HS-5 (cell line): ENCODE results near the gene KLK13.

Source experiments
- DNase-seq: peaks from one replicate; pipeline ENCODE4 v3.0.0-alpha.2; 2012; ENCODE audit warnings: low read depth

The KLK13 gene

DNA sequence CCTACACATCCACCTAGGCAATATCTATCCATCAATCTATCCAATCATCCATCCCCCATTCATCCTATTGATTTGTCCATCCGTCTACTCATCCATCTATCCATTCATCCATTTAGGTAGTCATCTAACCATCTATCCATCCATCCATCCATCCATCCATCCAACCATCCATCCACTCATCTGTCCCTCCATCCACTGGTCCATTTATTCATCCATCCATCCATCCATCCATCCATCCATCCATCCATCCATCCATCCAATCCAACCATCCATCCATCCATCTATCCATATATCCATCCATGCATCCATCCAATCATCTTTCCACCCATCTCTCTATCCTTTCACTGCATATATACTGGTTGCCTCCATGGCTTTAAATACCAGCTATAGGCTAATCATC is 3.9 kb downstream of the KLK13 start:
- no peak for DNase-seq

DNA sequence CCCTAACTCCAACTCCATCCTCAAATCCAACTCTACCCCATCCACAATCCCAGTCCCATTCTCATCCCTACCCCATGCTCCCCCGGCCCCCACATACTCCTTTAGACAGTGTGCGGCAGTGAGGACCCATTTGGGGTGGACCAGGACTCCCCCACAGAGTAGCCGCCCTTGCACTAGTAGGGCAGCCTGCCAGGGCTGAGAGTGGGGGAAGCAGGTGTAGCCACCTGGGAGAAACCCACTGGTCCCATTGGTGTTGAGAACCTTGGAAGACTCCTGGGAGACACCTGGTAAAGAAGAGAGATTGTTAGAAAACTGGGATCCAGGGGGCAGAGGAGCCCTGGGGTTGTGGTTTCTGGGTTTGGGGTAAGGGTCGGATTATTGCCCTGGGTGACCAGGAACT is 4.6 kb downstream of the KLK13 start:
- DNase-seq = no peak

DNA sequence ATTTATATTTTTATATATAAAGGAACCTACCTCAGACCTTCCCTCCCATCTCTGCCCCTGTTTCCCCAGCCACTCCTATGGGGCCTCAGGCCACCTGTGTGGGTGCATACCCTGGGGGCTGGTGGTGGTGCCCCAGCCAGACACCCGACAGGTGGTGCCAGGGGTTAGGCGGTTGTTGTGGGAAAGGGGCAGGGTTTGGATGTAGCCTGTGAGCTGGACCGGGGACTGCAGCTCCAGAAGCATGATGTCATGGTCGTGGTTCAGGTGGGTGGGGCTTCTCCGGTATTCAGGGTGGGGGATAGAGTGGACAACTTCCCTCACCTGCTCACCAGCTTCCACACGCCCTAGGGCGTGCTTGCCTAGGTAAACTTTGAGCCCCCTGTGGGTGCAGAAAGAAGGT is 5.2 kb downstream of the KLK13 start:
- no peak for DNase-seq

DNA sequence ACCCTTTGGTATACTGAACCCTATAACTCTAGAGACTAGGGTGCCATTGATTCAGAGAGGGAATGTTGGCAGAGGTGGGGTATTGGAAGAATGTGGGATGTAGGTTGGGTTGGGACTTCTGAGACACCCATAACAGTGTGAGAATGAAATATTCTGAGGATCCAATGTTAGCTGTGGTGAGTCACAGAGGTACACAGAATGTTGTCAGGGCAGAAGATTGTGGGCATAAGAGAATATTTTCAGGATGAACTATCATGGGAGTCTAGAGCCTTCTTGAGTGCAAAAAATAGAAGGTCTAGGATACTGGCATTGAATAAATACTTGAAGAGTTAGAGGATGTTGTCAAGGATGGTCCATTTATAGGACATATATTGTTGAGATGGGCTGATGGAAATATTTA is 9.0 kb downstream of the KLK13 start:
- DNase-seq = no peak

DNA sequence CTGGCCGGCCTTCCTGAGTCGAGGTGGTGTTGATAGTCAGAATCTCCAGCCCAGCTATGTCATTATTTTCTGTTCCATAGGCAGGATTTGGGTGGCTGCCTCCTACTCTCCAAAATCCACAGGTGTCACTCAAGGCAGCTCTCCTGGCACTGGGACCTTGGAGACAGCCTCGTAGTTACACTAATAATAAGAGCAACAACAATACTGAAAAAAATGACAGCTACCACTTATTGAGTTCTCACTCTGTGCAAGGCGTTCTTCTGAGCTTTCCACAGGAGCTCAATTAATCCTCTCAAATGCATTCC is 17.9 kb downstream of the KLK13 start:
- no peak for DNase-seq

DNA sequence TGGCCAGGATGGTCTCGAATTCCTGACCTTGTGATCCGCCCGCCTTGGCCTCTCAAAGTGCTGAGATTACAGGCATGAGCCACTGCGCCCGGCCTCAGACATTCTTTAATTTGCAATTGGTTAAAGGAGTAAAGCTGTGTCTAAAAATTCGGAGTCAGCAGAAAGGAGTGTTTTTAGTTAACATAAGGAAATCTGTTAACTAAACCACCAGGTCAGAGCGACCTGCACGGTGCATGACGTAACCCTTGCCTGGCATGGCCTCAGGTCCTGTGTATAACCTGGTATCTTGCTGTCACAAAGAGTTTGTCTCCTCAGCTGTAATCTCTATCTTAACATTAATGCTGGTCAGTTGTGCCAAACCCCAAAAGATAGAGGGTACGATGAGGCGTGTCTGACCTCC is 20.6 kb downstream of the KLK13 start:
- DNase-seq = no peak

DNA sequence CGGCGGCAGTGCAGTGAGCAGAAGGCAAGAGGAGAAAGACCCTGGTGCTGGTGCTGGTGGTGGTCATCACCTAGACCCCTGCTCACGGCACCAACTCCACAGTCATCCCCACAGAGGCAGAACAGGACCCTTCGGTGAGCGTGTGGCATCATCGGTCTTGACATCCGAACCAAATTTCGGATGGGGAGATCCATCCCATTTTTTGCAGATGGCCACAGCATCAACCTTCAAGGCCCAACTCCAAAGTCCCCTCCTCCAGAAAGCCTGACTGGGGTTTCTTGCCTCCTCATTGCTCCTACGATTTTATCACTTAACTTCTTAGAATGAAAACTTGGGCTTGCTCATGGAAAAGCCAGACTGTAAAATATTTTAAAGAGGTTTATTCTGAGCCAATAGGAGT is 21.4 kb downstream of the KLK13 start:
- DNase-seq = no peak

DNA sequence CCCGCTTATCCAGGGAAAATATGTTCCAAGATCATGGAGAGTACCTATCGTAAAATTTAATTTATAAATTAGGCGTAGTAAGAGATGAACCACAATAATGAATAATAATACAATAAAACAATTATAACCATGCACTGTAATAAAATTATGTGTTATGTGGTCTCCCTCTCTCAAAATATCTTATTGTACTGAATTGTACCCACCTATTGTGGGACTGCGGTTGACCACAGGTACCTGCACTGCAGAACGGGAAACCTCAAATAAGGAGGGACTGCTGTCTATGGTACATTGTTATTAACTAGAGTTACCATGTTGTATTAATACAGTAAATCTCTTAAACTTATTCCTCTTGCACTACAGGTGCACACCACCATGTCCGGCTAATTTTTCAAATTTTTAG is 24.7 kb downstream of the KLK13 start:
- DNase-seq = no peak

DNA sequence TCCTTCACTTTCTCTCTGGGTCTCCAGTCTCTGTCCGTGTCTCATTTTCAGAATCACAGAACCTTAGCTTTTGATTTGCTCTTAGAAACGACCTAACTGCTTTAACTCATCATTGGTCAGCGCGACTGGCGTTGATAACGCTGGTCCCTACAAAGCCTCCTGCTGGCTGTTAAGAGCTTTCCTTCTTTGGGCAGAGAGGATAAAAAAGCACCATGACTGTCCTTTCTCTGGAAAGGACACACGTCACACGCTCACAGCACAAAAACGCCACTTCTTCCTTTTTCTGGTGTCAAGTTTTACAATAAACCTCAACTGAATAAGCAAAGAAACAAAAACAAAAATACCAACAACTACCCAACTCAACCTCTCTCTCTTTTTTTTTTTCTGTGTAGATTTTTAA is 28.4 kb downstream of the KLK13 start:
- DNase-seq = no peak

DNA sequence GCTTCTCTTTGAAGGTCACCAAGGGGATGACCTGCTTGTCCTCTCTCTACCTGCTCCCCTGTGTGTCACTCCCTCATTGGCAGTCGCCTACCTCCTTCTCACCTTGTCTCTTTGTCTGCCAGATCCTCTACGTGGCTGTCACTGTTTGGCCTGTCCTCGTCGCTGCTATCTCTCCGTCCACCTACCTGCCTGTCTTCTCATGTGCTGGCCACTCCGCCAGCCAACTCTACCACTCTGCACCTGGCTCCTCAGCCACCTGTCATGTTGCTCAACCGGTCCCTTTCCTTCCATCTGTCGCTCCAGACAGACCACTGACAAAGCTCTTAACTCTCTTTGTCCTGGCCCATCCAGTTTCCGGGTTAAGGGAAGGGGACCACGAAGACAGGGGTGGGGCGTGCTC is 30.2 kb downstream of the KLK13 start, which contains the start of gene KLK12:
KLK12 (minus strand) TSS at position 299 of the 400 bp plus-strand sequence. CDS start 381 bp downstream, outside the sequence.
- DNase-seq = no peak

DNA sequence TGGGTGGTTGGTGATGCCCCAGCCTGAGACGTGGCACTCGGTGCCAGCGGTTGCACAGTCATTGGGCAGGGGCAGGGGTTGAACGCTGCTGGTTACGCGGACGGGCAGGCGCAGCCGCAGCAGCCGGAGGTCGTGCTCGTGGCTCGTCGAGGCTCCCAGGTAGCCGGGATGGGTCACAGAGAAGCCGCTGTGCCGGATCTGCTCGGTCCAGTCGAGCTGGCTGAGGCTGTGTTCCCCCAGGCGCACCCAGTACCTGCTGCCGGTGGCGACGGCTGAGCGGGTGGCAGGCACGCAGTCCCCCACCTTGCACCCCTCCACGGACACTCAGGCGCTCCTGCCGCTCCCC is 33.0 kb downstream of the KLK13 start:
- no peak for DNase-seq

DNA sequence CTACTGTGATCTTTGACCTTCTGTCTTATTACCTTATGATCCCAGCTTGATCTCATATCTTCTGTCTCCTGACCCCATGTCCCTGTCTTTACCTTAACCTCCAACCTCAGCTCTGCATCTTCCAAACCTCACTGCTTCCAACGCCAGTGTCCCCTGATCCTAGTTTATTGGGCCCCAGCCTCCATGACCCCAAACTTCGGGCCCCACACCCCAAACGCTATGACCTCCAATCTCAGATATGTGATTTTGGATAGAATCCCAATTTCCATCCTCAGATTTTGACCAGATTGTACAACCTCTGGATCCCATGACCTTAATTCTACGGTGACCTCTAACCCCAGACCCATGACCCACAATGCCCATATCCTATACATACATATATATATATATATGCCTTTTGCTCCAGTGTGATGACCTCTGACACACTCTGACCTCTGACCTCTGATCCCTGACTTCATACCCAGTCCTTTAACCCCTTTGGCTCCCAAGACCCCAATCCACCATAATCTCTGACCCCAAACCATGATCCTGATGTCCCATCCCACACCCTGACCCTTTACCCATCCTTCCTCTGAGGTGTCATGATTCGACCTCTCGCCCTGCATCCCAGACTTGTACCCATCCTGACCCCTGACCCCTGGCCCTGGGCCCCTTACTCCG is 33.5 kb downstream of the KLK13 start:
- no peak for DNase-seq

DNA sequence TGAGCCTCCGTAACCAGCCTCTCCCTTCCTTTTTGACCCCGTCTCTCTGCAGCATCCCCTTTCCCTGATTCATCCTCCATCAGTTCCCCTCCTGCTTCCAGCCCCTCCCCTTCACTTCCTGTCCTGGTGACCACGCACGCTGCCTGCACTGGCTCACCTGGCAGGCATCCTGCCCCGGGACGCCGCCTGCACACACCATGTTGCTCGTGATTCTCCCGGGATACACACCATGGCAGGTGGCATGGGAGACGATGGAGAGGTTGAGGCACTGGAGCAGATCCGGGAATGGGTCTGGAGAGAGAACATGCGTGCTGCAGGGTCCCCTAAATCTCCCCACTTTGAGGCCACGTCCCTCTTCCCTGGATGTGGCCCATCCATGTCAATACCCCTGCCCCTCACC is 34.3 kb downstream of the KLK13 start:
- DNase-seq = no peak

DNA sequence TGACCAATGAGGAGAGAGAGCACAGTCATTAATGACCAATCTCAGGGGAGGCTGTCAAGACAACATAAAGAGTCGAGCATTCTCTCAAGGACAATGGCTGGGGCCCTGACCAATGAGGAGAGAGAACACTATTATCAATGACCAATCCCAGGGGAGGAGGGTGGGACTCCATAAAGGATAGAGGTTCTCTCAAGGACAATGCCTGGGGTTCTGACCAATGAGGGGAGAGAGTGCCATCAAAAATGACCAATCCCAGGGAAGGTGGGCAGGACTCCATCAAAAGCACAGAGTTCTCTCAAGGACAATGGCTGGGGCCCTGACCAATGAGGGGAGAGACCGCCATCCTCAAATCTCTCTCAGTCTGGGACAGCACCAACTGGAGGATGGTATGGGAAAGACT is 35.2 kb downstream of the KLK13 start:
- DNase-seq = no peak

DNA sequence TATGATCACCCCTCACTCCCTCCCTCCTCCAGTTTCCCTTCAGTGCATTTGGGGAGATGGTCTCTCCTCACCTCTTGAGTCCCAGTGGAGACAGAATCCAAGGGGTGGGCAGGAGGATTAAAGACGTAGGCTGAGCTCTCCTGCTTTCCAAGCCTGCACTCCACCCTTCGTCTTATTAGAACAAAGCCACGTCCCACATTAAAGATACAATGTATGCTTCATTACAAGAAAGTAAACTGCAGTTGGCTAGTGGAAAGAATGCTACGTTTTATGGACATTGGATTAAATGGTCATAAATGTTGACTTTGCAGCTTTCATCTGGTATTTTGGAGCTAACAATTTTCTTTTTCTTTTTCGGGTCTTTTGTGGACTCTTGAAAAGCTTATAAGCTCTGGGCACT is 37.0 kb downstream of the KLK13 start:
- DNase-seq = no peak

DNA sequence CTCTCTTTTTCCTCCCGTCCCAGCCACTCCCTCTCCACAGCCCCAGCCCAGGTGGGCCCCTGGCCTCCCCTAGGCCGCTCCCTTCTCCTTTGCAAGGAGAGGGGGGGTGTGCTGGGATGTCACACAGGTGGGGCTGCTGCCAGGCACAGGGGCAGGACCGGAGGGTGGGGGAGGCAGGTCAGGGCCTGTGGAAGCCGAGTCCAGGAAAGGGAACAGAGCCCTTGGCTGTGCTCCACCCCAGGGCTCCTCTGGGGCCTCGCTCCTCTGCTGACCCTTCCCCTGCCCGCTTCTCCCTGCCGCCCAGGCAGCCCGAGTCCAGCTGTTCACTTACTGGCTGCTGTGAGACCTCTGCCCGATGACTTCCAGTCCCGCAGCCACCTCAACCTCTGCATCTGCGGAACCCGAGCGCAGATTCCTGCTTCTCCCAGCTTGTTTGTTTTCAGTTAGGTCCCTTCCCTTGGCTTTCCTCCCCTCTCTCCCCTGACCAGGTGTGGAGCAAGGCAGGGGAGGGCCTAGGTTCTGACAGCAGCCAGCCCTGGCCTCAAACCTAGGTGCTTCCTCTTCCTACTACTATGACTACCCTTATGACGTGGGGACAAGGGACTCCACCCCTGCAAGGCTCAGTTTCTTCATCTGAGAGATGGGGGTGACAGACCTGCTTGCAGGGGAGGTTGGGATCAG is 37.6 kb downstream of the KLK13 start:
- DNase-seq = no peak

DNA sequence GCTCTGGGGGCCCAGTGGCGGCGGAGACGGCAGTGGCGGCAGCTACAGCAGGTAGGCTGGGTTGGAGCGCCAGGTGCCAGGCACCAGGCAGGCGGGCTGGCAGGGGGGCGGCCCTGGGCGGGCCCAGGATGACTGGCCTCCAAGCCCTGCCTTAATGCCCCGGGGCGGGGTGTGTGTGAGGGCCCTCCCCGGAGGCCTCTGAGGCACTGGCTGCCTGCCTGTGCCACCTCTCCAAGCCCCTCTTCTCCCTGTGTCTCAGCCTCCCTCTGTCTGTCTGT is 38.4 kb downstream of the KLK13 start, which contains the start of gene KLK11:
KLK11 (minus strand) TSS at position 63 of the 278 bp plus-strand sequence. CDS start 985 bp downstream, outside the sequence.
- no peak for DNase-seq

DNA sequence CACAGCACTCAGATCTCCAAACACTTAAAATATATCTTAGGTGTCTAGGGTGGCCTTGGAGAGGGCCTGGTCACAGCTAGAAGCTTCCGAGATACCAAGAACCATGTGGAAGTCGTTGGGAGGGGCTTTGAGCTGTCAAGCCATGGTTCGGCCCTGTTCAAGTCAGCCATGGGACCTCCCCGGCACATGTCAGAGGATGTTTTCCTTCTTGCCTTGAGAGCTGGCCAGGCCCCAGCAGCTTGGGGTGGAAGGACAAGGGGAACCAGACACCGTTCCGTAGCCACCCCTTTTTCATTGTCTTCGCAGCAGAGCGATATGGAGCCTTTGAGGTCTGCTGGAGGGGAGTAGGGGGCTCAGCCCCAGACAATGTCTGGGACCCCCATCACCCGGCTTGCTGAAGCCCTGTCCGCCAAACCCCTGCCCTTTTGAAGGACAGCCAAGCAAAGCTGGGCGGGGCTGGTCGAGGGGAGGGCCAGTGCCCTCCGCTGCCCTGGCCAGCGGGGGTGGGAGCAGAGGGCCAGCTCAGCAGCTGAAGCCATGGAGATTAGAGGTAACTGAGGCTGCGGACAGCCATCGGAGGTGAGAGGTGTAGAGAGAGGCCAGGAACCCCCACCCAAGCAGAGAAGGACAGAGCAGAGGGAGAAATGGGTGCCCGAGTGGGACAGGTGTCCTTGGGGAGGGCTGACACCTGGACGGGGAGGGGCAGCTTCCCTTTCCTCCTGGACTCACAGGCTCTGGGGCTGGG is 38.9 kb downstream of the KLK13 start:
- no peak for DNase-seq

DNA sequence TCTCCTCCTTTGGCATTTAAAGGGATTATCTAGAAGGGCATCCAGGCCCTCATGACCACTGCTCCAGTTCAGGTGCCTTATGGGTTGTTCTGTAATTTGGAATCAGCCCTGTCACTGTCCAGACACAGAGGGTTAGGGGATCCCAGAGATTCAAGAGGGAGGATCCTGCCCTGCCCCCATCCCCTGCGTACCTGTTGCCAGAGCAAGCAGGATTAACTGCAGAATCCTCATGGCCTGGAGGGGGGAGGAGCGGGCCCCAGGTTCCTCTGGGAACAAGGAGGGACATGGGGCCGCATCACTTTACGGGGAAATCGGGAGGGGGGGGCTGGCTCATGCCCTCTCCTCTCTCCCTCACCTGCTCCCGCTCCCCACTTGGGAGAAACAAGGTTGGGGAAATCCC is 39.5 kb downstream of the KLK13 start:
- no peak for DNase-seq

DNA sequence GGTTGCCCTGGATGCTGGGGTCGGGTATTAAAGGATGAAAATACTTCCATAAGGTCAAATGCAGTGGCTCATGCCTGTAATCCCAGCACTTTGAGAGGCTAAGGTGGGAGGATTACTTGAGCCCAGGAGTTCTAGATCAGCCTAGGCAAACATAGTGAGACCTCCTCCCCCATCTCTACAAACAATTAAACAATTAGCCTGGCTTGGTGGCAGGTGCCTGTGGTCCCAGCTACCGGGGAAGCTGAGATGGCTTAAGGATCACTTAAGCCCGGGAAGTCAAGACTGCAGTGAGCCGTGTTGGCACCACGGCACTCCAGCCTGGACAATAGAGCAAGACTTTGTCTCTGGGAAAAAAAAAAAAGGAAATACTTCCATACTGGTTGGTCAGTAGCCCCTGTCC is 40.0 kb downstream of the KLK13 start:
- DNase-seq = no peak

DNA sequence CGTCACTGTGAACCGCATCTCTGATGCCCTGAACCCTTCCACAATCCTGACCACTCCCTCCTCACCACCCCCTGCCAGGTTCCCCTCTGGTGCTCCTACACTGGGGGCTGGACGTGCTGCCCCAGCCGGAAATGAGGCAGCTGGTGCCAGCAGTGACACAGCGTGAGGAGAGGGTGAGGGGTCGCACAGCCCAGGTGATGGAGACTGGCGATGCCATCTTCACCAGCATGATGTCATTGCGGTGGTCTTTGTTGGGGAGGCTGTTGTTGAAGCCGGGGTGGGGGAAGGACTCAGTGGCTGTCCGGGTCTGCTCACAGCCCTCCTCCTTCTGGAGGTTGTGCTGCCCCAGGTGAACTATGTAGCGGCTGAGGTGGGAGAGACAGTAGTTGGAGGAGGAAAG is 40.9 kb downstream of the KLK13 start:
- DNase-seq = no peak

DNA sequence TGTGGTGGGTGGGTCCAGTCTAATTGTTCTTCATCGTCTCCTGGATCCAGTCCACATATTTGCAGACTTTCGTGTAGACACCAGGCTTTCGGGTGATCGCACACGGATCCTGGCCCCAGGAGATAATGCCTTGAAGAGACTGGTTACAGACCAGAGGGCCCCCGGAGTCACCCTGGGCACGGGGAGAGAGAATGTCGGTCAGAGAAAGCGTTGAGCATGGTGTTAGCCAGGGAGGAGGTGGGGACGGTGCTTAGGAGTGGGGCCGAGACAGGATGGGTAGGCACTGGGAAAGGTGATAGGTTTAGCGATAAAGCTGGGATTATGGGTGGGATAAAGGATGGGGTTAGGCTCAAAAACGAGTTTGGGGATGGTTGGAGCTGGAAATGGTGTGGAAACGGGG is 42.4 kb downstream of the KLK13 start:
- DNase-seq = no peak

DNA sequence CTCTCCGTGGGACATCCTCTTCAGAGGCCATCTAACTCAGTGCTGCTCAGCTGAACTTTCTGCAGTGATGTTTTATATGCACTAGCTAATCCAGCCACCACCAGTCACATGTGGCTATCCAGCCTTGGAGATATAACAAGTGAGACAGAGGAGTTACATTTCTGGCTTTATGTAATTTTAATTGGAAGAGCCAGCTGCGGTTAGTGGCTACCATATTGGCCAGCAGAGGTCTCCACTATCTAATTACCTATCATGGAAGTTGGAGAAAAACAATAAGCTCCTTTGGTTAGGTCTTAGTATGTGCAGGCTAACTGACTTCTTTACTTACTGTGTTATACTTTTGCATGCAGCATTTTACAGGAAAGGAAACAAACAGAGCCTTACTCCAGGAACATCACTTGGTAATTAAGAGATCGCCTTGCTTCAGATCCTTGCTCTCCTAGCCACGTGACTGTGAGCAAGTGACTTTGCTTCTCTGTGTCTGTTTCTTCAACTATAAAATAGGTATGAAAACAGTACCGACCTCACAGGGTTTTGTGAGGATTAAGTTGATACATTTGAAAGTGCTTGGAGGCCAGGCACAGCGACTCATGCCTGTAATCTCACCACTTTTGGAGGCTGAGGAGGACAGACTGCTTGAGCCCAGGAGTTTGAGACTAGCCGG is 43.8 kb downstream of the KLK13 start:
- DNase-seq = peak; percentile 11
